NCI-H526 treated with DMSO at 0.1 percent for 48 hours (cell line): Measurements from ENCODE around the gene ASAP2.

Experiments used
- DNase-seq: peaks from one replicate; lab custom pipeline; 2025; lab: John Stamatoyannopoulos, UW

Gene ASAP2

GRCh38 chr2:9347411-9347881 is 140.8 kb downstream of the ASAP2 start:
- no peak for DNase-seq

DNA sequence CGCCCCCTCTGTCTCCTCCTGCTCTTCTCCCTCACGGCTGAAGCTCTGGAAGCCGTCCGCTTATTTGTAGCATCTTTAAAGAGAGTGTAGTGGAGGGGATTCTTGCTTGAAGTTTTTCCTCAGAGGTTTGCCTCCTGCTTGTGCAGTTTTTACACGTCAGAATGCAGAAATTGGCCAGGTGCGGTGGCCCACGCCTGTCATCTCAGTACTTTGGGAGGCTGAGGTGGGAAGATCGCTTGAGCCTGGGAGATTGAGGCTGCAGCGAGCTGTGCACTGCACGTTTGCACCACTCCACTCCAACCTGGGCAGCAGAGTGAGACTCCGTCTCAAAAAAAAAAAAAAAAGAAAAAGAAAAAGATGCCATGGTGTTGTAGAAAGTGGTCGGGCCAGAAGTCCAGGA is 147.7 kb downstream of the ASAP2 start:
- no peak for DNase-seq

GRCh38 chr2:9355270-9355669 is 148.7 kb downstream of the ASAP2 start:
- no peak for DNase-seq

DNA sequence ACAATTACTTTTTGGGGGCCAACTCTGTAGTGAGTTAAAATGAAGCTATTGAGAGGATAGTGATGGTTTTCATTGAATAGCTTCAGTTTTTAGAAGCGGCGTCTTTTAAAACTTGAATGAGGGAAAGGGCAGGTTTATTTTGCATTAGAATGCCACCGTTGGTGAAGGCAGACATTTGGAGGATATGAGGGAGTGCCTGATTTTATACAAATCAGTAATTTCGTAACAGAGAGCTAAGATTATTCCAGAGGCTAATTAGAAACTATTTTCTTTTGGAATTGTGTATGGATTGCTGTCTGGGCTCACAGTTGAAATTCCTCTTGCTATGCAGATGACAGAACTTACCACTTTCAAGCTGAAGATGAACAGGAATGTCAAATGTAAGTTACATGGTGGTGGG is 149.1 kb downstream of the ASAP2 start:
- DNase-seq: no peak

DNA sequence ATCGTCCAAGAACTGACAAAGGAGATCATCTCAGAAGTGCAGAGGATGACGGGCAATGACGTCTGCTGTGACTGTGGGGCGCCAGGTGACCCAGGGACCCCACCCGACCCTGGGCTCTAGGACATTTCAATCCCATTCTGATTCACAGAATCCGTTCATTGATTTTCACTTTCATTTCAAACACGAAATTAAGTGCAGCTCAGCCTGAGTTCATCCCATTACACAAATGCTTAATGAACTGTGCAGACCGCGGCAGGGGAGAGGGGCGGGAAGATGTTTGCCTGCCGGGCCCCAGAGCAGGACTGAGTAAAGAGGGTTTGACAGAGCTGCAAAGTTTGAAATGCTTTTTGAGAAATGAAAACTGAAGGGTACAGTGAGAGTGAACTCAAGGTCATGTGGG is 149.6 kb downstream of the ASAP2 start:
- DNase-seq: no peak

GRCh38 chr2:9358846-9359245 is 152.2 kb downstream of the ASAP2 start:
- no peak for DNase-seq

- DNase-seq: no peak
Measured at GRCh38 chr2:9359463-9359862, 152.9 kb downstream of the ASAP2 start.

DNA sequence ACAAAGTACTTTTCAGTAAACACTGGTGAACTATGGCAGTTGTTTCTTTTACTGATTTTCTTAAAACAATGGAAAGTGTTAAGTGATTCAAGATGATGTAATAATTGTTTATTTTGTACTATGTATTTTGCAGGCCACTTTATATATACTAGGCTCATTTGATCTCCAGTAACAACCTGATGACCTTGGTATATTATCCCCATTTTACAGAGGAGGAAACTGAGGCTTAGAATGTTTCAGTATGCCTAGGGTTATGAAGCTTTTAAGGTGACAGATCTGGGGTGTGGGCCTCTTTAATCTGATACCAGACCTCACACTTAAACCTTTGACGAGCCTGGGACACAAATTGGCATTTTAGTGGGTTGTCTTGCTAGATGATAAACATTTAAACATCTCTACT is 153.5 kb downstream of the ASAP2 start:
- no peak for DNase-seq

GRCh38 chr2:9360701-9361100 is 154.1 kb downstream of the ASAP2 start:
- DNase-seq: no peak

- DNase-seq: no peak
Measured at GRCh38 chr2:9364373-9364772, 157.8 kb downstream of the ASAP2 start.

- no peak for DNase-seq
Measured at GRCh38 chr2:9364791-9365497, 158.3 kb downstream of the ASAP2 start.

GRCh38 chr2:9365498-9366019 is 158.9 kb downstream of the ASAP2 start:
- no peak for DNase-seq

DNA sequence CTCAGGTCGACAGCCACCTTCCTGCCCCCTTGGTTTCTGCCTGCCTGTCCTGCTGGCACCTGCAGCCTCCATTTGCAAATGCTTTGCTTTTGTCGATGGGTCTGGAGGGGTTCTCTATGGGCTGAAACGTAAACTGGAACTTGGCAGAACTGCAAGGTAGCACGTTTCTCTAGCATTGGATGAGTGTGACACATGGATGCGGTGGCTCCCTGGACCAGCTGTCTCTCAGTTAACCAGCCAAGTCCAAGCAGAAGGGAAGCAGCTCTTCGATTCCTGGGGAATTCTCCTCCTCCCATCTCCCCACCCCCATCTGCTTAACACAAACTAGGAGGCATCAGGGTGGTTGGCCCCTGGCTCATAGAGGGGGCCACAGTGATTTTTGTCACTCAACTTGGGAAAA is 159.4 kb downstream of the ASAP2 start:
- no peak for DNase-seq

GRCh38 chr2:9370746-9371145 is 164.1 kb downstream of the ASAP2 start:
- DNase-seq: no peak

- DNase-seq: no peak
Measured at GRCh38 chr2:9373047-9373446, 166.4 kb downstream of the ASAP2 start.

DNA sequence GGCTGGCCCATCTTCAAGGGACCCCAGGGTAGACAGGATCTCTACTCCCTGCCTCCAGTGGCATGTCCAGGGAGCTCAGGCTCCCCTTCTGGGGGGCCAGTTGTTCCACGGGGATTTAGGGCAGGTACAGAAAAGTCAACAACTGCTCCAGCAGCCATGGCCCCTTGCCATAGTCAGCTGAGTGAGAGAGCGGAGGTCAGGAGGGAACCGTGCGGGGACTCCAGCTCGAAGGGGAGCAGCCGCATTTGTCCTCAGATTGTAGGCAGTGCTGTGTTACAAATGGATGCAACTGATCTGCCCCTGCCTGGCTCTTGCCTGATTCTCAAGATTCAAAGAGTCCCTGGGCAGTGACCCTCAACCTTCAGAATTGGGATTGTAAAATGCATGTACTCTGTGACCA is 166.9 kb downstream of the ASAP2 start:
- DNase-seq: no peak

- no peak for DNase-seq
Measured at GRCh38 chr2:9374071-9374730, 167.6 kb downstream of the ASAP2 start.

DNA sequence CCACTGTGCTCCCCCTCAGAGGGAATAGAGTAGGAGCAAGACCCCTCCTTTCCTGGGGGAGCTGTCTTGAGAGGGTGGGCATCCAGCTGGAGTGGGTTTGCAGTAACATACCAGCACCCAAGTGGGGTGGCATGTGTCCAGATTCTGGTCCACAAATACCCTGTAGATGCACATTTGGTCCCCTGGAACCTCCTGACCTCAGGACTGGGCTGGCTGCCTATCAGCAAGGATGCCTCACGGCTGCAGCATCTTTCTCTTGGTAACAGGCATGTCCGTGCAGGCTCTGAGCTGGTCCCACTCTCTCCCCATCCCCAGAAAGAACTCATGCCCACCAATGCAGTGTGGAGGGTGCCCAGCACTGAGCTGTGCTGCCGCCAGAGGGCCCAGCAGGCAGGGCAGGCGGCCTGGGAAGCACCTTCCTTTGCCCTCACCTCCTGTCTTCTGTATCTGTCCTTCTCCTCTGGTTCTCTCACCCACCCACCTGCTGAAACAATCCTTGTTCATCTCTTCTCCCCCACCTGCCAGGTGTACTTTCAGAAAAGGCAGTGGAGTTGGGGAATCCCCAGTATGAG is 169.3 kb downstream of the ASAP2 start:
- DNase-seq: no peak

GRCh38 chr2:9377461-9378097 is 171.0 kb downstream of the ASAP2 start:
- DNase-seq: no peak

DNA sequence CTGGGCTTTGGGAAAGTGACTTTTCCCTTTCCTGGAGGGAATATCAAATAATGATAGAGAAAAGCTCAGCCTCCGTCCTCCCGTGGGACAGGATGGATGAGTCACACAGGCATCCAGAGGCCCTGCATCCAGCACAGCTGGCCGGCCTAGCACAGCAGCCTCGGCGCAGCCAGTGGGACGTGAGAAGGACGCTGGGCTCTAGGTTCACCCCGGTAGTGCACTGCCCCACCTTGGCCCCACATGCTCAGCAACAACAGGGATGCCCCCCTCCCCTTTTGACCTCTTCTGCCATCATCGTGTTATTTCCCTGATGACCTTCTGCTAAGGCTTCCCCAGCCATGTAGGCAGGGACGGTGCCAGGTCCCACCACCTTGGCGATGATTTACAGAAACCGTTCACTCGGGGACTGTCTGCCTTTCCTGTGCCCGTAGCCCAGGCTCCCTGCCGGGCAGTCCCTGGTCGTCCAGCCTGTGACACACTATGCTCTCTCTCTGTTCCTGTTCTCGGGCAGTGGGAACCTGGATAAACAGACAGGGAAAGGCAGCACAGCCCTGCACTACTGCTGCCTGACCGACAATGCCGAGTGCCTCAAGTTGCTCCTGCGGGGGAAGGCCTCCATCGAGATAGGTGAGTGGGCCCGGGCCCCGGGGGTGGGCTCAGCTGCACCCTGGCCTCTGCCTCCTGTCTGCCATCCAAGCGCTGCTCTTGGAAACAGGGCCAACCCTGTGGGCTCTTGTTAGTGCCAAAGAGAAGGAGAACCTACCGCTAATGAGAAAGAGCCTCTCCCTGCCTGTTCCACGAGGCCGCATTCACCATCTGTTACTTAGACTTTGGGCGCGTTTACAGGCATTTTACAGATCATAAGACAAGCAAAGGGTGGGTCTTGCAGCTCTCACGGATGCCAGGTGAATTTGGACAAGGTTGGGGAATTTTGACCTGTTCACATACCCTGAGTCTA is 172.1 kb downstream of the ASAP2 start:
- no peak for DNase-seq

GRCh38 chr2:9379391-9379755 is 172.8 kb downstream of the ASAP2 start:
- DNase-seq: no peak
